ENCODE results near the gene IVNS1ABP. TPM values are rescaled to one million over a fixed set of nuclear protein-coding genes. Genes with fewer than 3 reads are reported as not detected.

The IVNS1ABP gene
- total and polyA plus RNA-seq, 2 donors (not counting 1 experiment from before 2014, with no cell fraction given), result 17.8 to 23.8 TPM

- no peak overlapping the region for H3K4me2 ChIP-seq (ENCODE audit: extremely low read depth, insufficient read depth, low read length)
- no peak overlapping the region for H3K4me3 ChIP-seq (replicated peaks in 1 of 4; ENCODE audit: control extremely low read depth in 1 of 4, insufficient read depth in 1 of 4, low read depth in 3 of 4, low read length in 4 of 4)
- H3K4me1 ChIP-seq (ENCODE audit: control insufficient read depth, extremely low read depth, insufficient read depth, low read length), result no peaks in the 10 kb centered on the region
- no peaks in the 10 kb centered on the region for H3K9me3 ChIP-seq (ENCODE audit: control insufficient read depth, insufficient read depth, low read depth, low read length)
- H3K27ac ChIP-seq (ENCODE audit: insufficient read depth, low read length), result no peak overlapping the region
- no peak overlapping the region for H3K9ac ChIP-seq (ENCODE audit: insufficient read depth, low read length)
- H3K36me3 ChIP-seq (ENCODE audit: control insufficient read depth, insufficient read depth, low read length), result no peaks in the 10 kb centered on the region
- H2AFZ ChIP-seq (ENCODE audit: low read length), result no peak overlapping the region
- no peak for TF ChIP-seq EZH2 (IDR thresholded peaks at IDR 0.05; ENCODE audit: low read length, missing control alignments)
- TF ChIP-seq, protein P1, sequence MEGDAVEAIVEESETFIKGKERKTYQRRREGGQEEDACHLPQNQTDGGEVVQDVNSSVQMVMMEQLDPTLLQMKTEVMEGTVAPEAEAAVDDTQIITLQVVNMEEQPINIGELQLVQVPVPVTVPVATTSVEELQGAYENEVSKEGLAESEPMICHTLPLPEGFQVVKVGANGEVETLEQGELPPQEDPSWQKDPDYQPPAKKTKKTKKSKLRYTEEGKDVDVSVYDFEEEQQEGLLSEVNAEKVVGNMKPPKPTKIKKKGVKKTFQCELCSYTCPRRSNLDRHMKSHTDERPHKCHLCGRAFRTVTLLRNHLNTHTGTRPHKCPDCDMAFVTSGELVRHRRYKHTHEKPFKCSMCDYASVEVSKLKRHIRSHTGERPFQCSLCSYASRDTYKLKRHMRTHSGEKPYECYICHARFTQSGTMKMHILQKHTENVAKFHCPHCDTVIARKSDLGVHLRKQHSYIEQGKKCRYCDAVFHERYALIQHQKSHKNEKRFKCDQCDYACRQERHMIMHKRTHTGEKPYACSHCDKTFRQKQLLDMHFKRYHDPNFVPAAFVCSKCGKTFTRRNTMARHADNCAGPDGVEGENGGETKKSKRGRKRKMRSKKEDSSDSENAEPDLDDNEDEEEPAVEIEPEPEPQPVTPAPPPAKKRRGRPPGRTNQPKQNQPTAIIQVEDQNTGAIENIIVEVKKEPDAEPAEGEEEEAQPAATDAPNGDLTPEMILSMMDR (conservative IDR thresholded peaks at IDR 0.05 in 1 of 2, IDR thresholded peaks at IDR 0.05 in 1 of 2; ENCODE audit: low read depth in 1 of 2, low read length in 2 of 2), result no peak
- no peaks in the 10 kb centered on the region for H4K20me1 ChIP-seq (ENCODE audit: control insufficient read depth, extremely low read depth, insufficient read depth, low read length)
- H3K79me2 ChIP-seq (ENCODE audit: control insufficient read depth, insufficient read depth, low read length), result no peaks in the 10 kb centered on the region
- no peaks in the 10 kb centered on the region for H3K27me3 ChIP-seq (ENCODE audit: control insufficient read depth, insufficient read depth, low read length)
- DNase-seq (ENCODE audit: low read depth in 2 of 2), result no peak
Measured at GRCh38 chr1:185355947-185356346, 38.9 kb upstream of the IVNS1ABP start.

DNA sequence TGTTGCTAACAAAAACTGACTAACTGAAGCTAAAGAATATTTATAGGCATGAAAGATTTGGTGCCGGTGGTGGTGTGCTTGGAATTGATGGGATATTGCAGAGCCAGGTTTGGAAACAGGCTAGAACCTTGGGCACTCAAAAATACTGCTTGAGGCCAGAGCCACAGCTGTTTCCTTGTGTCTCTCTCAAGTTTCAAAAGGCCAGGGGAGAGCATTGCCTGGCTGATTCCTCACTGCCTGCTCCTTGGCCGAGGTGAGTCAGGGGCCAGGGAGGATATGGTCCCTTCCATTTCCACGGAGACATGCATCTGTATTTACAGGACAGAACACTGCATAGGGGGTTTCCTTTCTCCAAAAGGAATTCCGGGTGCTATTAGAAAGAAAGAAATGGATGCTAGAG lies 36.1 kb upstream of the IVNS1ABP start:
- TF ChIP-seq, protein P1 (conservative IDR thresholded peaks at IDR 0.05 in 1 of 2, IDR thresholded peaks at IDR 0.05 in 1 of 2; ENCODE audit: low read depth in 1 of 2, low read length in 2 of 2), result no peak
- TF ChIP-seq EZH2 (IDR thresholded peaks at IDR 0.05; ENCODE audit: low read length, missing control alignments), result no peak
- H3K27ac ChIP-seq (ENCODE audit: insufficient read depth, low read length), result no peak overlapping the region
- no peak overlapping the region for H3K4me2 ChIP-seq (ENCODE audit: extremely low read depth, insufficient read depth, low read length)
- H4K20me1 ChIP-seq (ENCODE audit: control insufficient read depth, extremely low read depth, insufficient read depth, low read length), result no peaks in the 10 kb centered on the region
- H2AFZ ChIP-seq (ENCODE audit: low read length), result no peak overlapping the region
- no peaks in the 10 kb centered on the region for H3K9me3 ChIP-seq (ENCODE audit: control insufficient read depth, insufficient read depth, low read depth, low read length)
- DNase-seq (ENCODE audit: low read depth in 2 of 2), result no peak
- H3K4me3 ChIP-seq (replicated peaks in 1 of 4; ENCODE audit: control extremely low read depth in 1 of 4, insufficient read depth in 1 of 4, low read depth in 3 of 4, low read length in 4 of 4), result no peak overlapping the region
- no peaks in the 10 kb centered on the region for H3K27me3 ChIP-seq (ENCODE audit: control insufficient read depth, insufficient read depth, low read length)
- H3K36me3 ChIP-seq (ENCODE audit: control insufficient read depth, insufficient read depth, low read length), result no peaks in the 10 kb centered on the region
- no peak overlapping the region for H3K9ac ChIP-seq (ENCODE audit: insufficient read depth, low read length)
- no peaks in the 10 kb centered on the region for H3K79me2 ChIP-seq (ENCODE audit: control insufficient read depth, insufficient read depth, low read length)
- H3K4me1 ChIP-seq (ENCODE audit: control insufficient read depth, extremely low read depth, insufficient read depth, low read length), result no peaks in the 10 kb centered on the region

DNA sequence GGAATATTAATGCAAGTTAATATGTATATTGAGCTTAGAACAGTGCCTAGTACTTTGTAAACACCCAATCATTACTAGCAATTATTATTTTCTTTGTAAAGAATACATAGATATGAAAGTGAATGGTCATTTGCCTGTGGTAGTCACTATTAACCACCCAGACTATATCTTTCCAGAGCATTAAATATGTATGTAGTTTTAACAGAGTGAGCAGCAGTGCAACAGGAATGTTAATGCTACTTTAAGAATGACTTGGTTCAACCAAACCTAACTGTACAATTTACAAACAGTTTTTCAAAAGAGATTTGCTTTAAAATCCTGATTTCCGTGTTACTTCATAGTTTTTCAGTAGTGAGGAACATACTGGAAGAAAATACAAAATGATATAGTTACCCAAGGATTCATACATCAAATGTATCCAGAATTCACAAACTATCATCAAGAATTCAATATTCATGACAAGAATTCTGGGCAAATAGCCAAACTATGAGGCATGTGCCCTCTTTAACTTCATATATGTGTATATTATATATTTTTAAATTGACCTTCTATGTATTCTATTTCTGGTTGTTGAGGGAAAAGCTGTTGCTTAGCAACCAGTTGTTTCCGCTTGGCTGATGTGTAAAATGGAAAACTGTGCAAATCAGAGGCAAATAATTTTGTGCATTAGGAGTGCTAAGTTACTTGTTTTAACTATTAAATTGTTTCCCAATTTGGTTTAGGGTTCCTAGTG lies 34.9 kb upstream of the IVNS1ABP start:
- no peaks in the 10 kb centered on the region for H3K36me3 ChIP-seq (ENCODE audit: control insufficient read depth, insufficient read depth, low read length)
- H3K9ac ChIP-seq (ENCODE audit: insufficient read depth, low read length), result no peak overlapping the region
- no peak for TF ChIP-seq EZH2 (IDR thresholded peaks at IDR 0.05; ENCODE audit: low read length, missing control alignments)
- TF ChIP-seq, protein P1 (conservative IDR thresholded peaks at IDR 0.05 in 1 of 2, IDR thresholded peaks at IDR 0.05 in 1 of 2; ENCODE audit: low read depth in 1 of 2, low read length in 2 of 2), result no peak
- no peaks in the 10 kb centered on the region for H3K9me3 ChIP-seq (ENCODE audit: control insufficient read depth, insufficient read depth, low read depth, low read length)
- H3K4me2 ChIP-seq (ENCODE audit: extremely low read depth, insufficient read depth, low read length), result no peak overlapping the region
- peak; percentile 15 to 45 for DNase-seq (ENCODE audit: low read depth in 2 of 2)
- H2AFZ ChIP-seq (ENCODE audit: low read length), result no peak overlapping the region
- no peaks in the 10 kb centered on the region for H4K20me1 ChIP-seq (ENCODE audit: control insufficient read depth, extremely low read depth, insufficient read depth, low read length)
- H3K4me3 ChIP-seq (replicated peaks in 1 of 4; ENCODE audit: control extremely low read depth in 1 of 4, insufficient read depth in 1 of 4, low read depth in 3 of 4, low read length in 4 of 4), result no peak overlapping the region
- no peaks in the 10 kb centered on the region for H3K27me3 ChIP-seq (ENCODE audit: control insufficient read depth, insufficient read depth, low read length)
- no peak overlapping the region for H3K27ac ChIP-seq (ENCODE audit: insufficient read depth, low read length)
- no peaks in the 10 kb centered on the region for H3K4me1 ChIP-seq (ENCODE audit: control insufficient read depth, extremely low read depth, insufficient read depth, low read length)
- no peaks in the 10 kb centered on the region for H3K79me2 ChIP-seq (ENCODE audit: control insufficient read depth, insufficient read depth, low read length)
